Cardiac muscle cell (in vitro differentiated cells and primary cell): ENCODE results near the gene DYNLL2. TPM values are rescaled to one million over a fixed set of nuclear protein-coding genes. Genes with fewer than 3 reads are reported as not detected.
"Not testable (repeated sequence)": the region's sequence is repeated elsewhere in the genome, so short reads cannot be mapped to it uniquely, and the experiment has no call there.

Source experiments
- DNase-seq, 2 donors: peaks; one replicate each; pipeline versions ENCODE4 v3.0.0 to v3.0.0-alpha.2; 2010 to 2017; ENCODE audit warnings: low read depth in 1 of 2, low spot score in 1 of 2
- H3K27ac ChIP-seq: fragments of 200-600 bp; sonication (generic); 2 replicates; pipeline ENCODE4 v1.5.1; 2016
- H3K27me3 ChIP-seq: fragments of 200-600 bp; sonication (generic); 2 replicates; pipeline ENCODE4 v1.6.0; 2016; ENCODE audit warnings: control low read depth
- H3K36me3 ChIP-seq: fragments of 200-600 bp; sonication (generic); 2 replicates; pipeline ENCODE4 v1.5.1; 2016; ENCODE audit warnings: control low read depth
- H3K4me1 ChIP-seq: fragments of 200-600 bp; sonication (generic); 2 replicates; pipeline ENCODE4 v1.8.1; 2017; ENCODE audit warnings: low read depth, mild to moderate bottlenecking, mixed run types
- H3K4me3 ChIP-seq: fragments of 200-600 bp; sonication (generic); 2 replicates; pipeline ENCODE4 v1.5.1; 2016; ENCODE audit warnings: mild to moderate bottlenecking
- H3K9me3 ChIP-seq: fragments of 200-600 bp; sonication (generic); 2 replicates; pipeline ENCODE4 v1.5.1; 2017; ENCODE audit warnings: low read depth, mild to moderate bottlenecking, control low read depth
- polyA plus RNA-seq: library from polyadenylated mRNA; unstranded; fragments of >200 nt; fragmentation: Nextera tagmentation; extraction: Ambion mirVana; gene quantifications from 2 replicates; pipeline ENCODE4 v1.2.1, GENCODE V29; 2016
- total RNA-seq: library from RNA; depleted of rRNA; stranded (reverse); fragments of >200 nt; gene quantifications from 2 replicates; pipeline ENCODE4 v1.2.3, GENCODE V29; 2016
- TF ChIP-seq, protein P1 (sequence below): IDR thresholded peaks from 2 replicates; pipeline ENCODE4 v1.5.1; 2012; ENCODE audit warnings: low read depth, mild to moderate bottlenecking, low read length

Gene DYNLL2
- total and polyA plus RNA-seq, 2 experiments from 2014 or later, result 0.79 to 14.2 TPM

DNA sequence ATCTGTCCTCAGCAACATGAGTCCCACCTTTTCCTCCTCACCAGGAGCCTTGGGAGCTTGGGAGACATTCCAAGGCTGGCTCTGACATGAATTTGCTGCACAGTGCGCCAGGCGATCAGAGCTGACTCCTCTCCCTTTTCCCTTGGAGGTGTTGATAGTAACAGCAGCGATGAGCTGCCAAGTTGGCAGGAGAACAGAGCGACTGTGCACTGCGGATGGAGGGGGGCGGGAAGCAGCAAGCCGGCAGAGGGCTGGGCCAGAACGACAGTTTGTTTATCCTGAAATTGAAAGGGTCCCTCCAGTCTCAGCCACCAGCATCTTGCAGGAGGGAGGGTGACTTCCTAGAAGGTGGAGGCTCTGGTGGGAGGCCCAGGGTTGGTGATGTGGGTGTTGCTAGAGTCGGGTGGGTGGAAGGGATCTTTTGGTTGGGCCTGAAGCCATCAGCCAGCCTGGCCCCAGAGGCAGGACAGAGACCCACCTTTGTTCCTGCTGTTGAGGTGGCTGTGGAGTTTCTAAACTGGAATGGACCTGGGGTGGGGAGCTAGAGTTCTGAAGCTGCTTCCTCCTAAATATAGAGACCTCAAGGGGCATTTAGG is 22.5 kb upstream of the DYNLL2 start:
- Histone ChIP-seq H3K27ac (no peak overlapping the region), H3K27me3 (no peaks in the 10 kb centered on the region), H3K4me1 (peaks cover 7% of the 10 kb centered on the region), H3K4me3 (no peak overlapping the region), H3K9me3 (no peaks in the 10 kb centered on the region), H3K36me3 (no peaks in the 10 kb centered on the region)
- peak in 1 of 2 donors; percentile 78 for DNase-seq
- TF ChIP-seq, protein P1, sequence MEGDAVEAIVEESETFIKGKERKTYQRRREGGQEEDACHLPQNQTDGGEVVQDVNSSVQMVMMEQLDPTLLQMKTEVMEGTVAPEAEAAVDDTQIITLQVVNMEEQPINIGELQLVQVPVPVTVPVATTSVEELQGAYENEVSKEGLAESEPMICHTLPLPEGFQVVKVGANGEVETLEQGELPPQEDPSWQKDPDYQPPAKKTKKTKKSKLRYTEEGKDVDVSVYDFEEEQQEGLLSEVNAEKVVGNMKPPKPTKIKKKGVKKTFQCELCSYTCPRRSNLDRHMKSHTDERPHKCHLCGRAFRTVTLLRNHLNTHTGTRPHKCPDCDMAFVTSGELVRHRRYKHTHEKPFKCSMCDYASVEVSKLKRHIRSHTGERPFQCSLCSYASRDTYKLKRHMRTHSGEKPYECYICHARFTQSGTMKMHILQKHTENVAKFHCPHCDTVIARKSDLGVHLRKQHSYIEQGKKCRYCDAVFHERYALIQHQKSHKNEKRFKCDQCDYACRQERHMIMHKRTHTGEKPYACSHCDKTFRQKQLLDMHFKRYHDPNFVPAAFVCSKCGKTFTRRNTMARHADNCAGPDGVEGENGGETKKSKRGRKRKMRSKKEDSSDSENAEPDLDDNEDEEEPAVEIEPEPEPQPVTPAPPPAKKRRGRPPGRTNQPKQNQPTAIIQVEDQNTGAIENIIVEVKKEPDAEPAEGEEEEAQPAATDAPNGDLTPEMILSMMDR, result no peak

DNA sequence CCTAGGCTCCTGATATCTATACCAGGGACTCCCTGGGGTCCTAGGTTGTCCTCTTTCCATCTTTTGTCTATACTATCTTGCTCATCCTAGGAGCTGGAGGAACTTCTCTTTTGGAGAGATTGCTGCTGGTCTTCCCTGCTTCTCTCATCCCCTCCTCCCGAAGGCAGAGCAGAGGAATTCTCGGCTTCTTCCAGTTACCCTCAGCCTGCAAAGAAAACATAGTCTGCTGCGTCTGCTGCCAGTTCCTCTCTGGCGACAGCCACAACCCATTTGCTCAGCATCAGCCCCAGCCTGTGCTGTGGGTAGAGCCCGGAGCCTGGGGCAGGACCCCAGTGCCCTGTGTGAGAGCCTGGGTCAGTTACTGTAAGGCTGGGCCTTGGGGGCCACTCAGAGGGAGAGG is 21.5 kb upstream of the DYNLL2 start:
- no peak for DNase-seq
- Histone ChIP-seq H3K27me3 (no peaks in the 10 kb centered on the region), H3K4me3 (no peak overlapping the region), H3K9me3 (no peaks in the 10 kb centered on the region), H3K36me3 (no peaks in the 10 kb centered on the region), H3K27ac (no peak overlapping the region), H3K4me1 (peaks cover 7% of the 10 kb centered on the region)
- TF ChIP-seq, protein P1, result no peak

DNA sequence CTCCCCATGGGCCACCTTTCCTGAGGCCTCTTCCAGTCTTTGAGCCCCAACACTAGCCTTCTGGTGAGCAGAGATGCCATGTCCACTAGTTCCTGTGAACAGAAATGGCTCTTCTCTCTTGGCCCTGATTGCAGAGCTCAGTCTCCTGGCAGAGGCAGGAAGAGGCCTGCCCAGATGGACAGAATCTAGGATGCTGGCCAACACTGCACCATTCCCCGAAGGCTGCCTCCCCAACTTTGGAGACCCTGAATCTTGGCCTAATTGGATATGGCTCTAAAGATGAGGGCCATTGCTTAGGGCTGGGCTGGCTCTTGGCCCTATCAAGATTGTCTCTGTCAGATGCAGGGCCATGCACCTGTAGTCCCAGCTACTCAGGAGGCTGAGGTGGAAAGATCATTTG is 18.0 kb upstream of the DYNLL2 start:
- H3K4me3 ChIP-seq, result no peak overlapping the region
- peaks cover 7% of the 10 kb centered on the region for H3K4me1 ChIP-seq
- no peak overlapping the region for H3K27ac ChIP-seq
- H3K36me3 ChIP-seq, result no peaks in the 10 kb centered on the region
- TF ChIP-seq, protein P1, result no peak
- no peaks in the 10 kb centered on the region for H3K9me3 ChIP-seq
- DNase-seq, result no peak
- no peaks in the 10 kb centered on the region for H3K27me3 ChIP-seq

DNA sequence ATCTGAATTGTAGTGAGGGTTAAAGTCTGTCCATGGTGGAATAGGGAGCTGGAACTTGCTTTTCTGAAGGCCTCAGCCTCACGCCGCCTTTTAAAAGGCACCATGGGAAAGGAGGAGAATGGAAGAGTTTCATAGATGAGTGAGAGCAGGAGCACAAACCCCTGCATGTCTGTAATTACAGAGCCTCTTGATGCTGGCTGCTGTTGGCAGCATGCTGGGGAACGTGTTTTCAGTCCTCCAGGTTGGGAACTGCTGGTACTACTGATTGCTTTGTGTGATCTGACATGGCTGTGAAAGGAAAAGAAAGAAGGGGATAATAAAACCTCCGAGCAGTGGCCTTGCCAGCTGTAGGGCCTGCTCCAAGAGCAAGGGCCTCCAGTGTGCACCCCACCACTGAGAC is 16.8 kb upstream of the DYNLL2 start:
- H3K4me1 ChIP-seq, result no peaks in the 10 kb centered on the region
- no peaks in the 10 kb centered on the region for H3K36me3 ChIP-seq
- no peak for DNase-seq
- no peaks in the 10 kb centered on the region for H3K9me3 ChIP-seq
- no peaks in the 10 kb centered on the region for H3K27me3 ChIP-seq
- H3K27ac ChIP-seq, result no peak overlapping the region
- H3K4me3 ChIP-seq, result no peak overlapping the region
- TF ChIP-seq, protein P1, result no peak

DNA sequence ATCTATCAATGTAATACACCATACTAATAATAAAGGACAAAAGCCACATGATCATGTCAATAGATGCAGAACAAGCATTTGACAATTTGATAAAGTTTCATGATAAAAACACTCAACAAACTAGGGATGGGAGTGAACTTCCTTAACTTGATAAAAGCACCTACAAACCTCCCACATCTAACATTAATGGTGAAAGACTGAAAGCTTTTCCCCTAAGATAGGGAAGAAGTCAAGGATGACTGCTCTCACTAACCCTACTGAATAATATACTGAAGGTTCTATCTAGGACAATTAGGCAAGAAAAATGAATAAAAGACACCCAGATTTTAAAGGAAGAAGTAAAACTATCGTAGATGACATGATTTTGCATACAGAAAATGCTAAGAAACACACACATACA is 10.4 kb upstream of the DYNLL2 start:
- Histone ChIP-seq H3K4me3 (no peak overlapping the region), H3K36me3 (no peaks in the 10 kb centered on the region), H3K4me1 (no peaks in the 10 kb centered on the region), H3K9me3 (no peaks in the 10 kb centered on the region), H3K27me3 (no peaks in the 10 kb centered on the region), H3K27ac (no peak overlapping the region)
- TF ChIP-seq, protein P1, result no peak
- no peak for DNase-seq

DNA sequence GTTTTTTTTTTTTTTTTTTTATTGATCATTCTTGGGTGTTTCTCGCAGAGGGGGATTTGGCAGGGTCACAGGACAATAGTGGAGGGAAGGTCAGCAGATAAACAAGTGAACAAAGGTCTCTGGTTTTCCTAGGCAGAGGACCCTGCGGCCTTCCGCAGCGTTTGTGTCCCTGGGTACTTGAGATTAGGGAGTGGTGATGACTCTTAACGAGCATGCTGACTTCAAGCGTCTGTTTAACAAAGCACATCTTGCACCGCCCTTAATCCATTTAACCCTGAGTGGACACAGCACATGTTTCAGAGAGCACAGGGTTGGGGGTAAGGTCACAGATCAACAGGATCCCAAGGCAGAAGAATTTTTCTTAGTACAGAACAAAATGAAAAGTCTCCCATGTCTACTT is 10.0 kb upstream of the DYNLL2 start:
- H3K4me1 ChIP-seq, H3K27me3 ChIP-seq, H3K36me3 ChIP-seq, H3K27ac ChIP-seq, DNase-seq, H3K4me3 ChIP-seq, H3K9me3 ChIP-seq: not testable (repeated sequence)

DNA sequence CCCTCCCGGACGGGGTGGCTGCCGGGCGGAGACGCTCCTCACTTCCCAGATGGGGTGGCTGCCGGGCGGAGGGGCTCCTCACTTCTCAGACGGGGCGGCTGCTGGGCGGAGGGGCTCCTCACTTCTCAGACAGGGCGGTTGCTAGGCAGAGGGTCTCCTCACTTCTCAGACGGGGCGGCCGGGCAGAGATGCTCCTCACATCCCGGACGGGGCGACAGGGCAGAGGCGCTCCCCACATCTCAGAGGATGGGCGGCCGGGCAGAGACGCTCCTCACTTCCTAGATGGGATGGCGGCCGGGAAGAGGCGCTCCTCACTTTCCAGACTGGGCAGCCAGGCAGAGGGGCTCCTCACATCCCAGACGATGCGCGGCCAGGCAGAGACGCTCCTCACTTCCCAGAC is 8.8 kb upstream of the DYNLL2 start:
- not testable (repeated sequence) for DNase-seq, H3K27me3 ChIP-seq, H3K4me1 ChIP-seq, H3K4me3 ChIP-seq, H3K27ac ChIP-seq, H3K36me3 ChIP-seq, H3K9me3 ChIP-seq
